HG03066 (cell line): ENCODE measurements around the gene NF1.
"Not testable (repeated sequence)": the region's sequence is repeated elsewhere in the genome, so short reads cannot be mapped to it uniquely, and the experiment has no call there.

Source experiments
- ATAC-seq: cut with Tn5 transposase; IDR thresholded peaks from one replicate; pipeline ENCODE4 v1.9.1; 2021; ENCODE audit warnings: low read depth; ENCODE audit not compliant: unreplicated experiment

Gene NF1

GRCh38 chr17:31289790-31290189 is 195.0 kb downstream of the NF1 start:
- ATAC-seq = no peak

- no peak for ATAC-seq
These were observed 197.0 kb downstream of the NF1 start for GRCh38 chr17:31291820-31292219.

DNA sequence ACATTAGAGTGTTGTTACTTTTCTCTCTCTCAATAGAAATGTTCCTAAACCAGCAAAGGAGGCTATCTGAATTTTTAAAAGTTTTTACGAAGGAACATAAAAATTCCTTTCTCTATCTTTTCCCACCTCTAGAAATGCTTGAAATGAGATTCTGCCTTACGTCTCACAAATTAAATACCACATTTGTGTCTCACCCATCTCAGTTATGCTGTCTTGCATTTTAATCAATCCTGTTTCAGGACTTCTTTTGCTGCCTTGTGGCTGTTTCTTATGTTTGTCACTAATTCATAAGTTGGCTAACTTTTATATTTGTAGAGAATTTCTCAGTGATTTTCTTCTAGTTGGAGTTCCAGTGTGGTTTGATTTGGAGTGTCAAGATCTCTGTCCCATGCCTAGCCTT is 198.8 kb downstream of the NF1 start:
- ATAC-seq = no peak

GRCh38 chr17:31294231-31294630 is 199.5 kb downstream of the NF1 start:
- ATAC-seq = no peak

DNA sequence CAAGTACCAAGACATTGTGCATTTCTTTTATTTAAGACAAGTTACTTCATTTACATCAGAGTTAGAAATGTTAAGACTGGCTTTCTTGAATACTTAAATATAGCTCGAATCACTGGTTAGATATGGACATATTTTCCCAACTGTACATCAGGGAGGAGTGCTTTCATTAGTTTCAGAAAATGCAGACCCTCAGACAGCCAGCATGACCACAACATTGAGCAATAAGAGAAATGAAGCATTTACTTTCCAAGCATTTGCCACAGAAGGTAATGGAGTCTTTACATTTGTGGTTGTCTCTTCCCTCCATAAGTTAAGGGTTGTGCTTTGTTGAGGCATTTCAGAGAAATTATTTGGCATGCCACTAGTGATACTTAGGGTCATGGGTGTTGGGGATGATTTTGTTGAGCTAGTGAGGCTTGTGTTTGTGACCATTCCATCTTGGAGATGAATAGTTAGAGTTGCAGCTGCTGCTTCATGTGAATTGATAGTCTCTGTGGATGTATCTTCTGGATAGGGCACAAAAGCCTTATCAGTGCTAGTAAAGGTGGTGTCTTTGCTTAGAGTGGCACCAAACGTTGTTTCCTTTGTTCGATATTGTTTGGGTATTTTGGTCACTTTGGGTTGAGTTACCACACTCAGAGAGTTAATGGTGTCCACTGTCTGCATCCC is 200.2 kb downstream of the NF1 start:
- ATAC-seq = no peak

DNA sequence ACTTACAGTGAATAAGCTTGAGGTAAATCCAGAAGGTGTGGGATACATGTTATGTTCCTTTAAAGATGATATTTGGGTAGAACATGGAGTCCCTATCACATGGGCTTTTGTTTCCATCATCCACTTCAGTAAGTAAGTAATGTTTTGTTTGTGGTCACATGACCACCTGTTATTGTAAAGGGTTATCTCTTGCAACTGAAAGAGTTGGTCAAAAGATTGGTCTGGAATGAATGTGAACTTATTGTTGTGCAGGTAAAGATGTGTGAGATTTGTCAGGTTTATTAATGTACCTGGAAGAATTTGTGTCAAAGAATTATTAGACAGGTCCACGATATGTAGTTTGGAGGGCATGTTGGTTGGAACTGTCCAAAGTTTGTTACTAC is 200.7 kb downstream of the NF1 start:
- no peak for ATAC-seq

DNA sequence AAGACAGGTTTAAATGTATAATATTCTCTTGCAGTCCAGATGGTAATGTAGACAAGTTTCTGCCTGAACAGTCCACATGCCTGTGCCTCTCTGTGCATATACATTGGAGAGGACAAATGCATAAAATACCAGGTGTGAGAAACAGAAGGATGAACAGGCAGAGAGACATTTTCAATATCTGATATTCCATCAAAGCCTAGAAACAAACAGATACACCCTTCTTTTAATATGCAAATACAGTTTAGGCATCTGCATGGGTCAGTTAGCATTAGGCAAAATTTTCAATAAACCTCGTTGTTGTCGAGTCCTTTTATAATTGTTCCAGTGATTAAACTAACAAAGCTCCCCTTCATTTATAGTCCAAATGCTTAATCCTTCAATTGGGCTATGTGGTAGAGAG is 201.4 kb downstream of the NF1 start:
- ATAC-seq = no peak

DNA sequence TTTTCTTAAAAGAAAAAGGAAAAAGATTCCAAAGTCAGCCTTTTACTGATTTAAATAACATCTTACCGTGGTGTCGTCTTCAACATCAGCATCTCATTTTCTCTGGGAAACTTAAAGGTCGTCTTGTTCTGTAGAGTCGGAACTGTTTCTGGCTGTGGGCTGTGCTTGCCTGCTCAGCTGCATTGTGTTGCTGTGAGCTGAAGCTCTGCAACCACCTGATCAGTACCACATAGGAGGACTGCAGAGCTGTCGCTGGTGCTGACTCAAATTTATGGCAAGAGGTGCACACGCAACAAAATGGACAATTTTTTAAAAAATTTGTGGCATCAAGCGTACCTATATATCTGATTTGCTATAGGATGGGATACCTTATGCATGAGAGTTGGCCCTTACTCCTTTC is 202.3 kb downstream of the NF1 start, which contains the start of gene OMG:
Gene OMG (minus strand): TSS at position 150 of the 400 bp plus-strand sequence. CDS start 908 bp downstream, outside the sequence.
- no peak for ATAC-seq

DNA sequence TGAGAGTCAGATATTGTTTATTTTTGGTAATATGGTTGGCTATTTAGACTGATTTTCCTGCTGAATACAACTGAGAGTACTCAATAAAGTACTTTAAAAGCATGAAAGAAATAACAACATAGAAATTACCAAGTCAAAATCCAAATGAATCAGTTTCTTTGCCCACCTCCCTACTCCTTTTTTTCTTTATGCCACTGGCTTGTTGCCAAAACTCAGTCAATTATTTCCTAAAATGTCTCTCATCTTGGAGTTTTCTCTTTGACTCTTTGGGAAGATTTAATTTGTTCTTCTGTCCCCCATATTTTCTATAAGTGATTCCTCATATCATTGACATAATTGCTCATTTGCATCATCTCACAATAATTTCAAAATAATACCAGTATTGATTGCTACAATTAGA is 204.8 kb downstream of the NF1 start:
- no peak for ATAC-seq

DNA sequence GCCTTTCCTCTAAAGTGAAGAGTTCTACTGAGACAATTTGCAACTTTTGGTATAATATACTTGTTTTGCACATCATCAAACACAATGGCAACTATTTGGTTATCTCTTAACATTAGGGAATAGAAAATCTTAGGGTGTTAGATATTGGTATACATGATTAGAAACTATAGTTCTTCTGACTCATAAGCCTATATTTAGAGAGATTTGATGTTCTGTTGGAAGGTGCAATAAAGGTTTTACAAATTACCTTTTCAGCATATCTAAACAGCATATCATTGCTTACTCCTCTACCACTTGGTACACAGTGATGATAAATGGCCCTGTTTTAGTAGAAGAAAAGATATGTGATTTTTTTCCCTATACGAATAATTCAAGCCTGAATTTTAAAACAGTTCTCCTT is 212.9 kb downstream of the NF1 start:
- no peak for ATAC-seq

DNA sequence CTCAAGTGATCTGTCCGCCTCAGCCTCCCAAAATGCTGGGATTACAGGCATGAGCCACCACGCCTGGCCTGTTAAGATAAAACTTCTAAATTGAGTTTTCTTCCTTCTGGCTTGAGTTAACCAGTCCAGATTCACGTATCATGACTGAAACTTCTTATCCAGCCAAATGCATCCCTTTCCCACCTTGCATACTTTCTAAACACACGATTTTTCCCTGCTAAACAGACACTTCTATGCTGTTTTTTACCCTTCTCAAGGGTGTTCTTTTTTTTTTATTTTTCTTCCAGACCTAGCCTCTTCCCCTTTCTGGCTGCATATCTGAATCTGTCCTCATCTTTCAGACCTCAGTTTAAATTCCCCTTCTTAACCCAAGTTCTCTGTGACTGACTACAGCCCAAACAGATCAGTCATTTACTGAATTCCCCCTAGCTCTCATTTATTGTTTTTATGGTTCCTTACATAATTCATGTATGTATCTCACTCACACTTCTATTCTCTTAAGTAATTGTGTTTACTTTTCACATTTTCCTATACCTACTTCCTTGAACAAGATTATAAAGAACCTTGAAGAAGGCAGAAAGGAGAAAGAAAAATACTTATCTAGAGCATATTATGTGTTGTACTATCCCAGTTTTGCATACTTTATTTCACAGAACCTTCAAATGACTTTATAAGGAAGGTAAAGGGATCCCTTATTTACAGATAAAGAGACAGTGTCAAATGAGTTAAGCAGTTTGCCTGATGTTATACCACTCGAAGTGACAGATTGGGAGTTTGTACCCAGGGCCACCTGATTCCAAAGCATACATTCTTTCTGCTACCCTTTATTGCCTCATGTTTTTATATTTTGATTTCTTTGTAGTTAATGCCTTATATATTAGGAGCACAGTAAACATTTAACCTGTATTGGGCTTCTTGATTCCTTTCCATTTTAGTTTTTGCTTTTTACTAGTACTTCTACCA is 213.9 kb downstream of the NF1 start:
- no peak for ATAC-seq

- no peak for ATAC-seq
These were observed 214.8 kb downstream of the NF1 start for GRCh38 chr17:31309556-31309955.

DNA sequence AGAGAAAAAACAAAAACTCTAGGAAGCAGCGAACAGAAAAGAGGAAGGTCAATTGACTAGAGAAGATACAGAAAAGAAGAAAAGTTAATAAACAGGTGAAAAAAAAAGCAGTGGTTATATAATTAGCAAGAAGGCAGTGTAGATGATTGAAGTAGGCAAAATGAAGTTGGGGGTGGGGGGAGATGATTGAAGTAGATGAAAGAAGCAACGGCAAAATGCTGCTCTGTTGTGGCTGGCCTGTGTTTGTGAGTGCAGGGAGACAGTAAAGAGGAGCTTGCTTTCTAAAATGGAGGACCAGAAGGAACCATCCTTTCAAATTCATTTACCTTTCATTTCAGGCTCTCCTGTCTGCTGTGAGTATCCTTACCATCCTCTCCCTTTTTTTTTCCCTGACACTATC is 215.5 kb downstream of the NF1 start:
- ATAC-seq = no peak

DNA sequence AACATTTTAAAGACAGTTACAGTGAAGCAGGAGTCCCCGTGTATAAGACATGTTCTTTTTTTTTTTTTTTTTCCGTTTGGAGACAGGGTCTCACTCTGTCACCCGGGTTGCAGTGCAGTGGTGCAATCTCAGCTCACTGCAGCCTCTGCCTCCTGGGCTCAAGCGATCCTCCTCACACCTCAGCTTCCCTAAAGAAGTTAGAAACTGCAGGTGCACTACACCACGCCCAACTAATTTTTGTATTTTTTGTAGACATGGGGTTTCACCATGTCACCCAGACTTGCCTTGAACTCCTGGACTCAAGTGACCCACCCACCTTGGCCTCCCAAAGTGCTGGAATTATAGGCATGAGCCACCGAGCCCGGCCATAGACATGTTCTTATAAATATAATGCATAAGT is 216.1 kb downstream of the NF1 start:
- no peak for ATAC-seq

- no peak for ATAC-seq
These were observed 216.7 kb downstream of the NF1 start for GRCh38 chr17:31311526-31311925.

DNA sequence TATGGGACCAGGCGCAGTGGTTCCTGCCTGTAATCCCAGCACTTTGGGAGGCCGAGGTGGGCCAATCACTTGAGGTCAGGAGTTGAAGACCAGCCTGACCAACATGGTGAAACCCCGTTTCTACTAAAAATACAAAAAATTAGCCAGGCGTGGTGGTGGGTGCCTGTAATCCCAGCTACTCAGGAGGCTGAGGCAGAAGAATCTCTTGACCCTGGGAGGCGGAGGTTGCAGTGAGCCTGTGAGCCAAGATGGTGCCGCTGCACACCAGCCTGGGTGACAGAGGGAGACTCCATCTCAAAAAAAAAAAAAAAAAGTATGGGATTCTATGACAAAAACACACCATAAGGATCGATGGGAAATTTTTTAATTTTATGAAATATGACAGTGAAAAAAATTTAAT is 217.4 kb downstream of the NF1 start:
- not testable (repeated sequence) for ATAC-seq

- no peak for ATAC-seq
These were observed 219.4 kb downstream of the NF1 start, which contains the start of gene EVI2B for GRCh38 chr17:31313982-31314781. Gene EVI2B (minus strand): TSS chr17:31314054. CDS start chr17:31305609, 8,445 bp downstream.

- no peak for ATAC-seq
These were observed 220.0 kb downstream of the NF1 start for GRCh38 chr17:31314782-31315100.

- peak; percentile 47 for ATAC-seq
These were observed 223.6 kb downstream of the NF1 start for GRCh38 chr17:31318298-31318801.

DNA sequence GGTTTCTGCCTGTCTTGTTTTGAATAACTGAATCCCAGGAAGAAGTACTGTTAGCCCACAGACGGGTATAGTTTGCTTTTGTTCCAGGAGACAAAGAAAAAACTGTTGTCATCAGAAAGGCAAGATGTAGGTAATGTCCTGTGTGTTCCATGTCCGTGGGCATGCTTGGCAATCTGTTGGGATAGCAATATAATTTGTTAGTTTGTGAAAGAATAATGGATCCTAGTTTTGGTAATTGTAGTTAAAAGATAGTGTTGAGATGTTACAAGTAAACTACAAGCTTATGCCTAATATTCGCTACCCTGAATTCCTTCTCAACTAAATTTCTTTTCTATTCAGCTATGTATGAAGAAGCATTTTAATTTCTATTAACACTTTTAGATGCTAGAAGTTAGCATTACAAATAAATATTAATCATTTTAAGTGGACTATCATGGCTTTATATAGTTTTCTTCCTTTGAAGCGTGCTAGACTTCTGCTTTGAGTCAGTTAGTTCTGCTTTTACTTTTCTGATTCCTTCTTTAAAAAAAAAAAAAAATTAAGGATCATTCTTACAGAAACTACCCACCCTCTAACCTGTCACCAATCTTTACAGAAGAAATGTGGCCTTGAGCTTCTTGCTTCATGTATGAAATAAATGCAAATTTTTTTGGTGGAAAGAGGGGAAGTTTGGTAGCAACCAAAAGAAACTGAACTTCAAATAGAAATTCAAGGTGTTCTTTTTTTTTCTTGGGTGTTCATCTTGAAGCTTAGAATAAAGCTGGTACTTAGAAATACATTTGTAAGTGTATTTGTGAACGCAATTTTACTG is 224.3 kb downstream of the NF1 start:
- ATAC-seq = no peak
